Measurements from ENCODE around the gene ENO1. TPM values are rescaled to one million over a fixed set of nuclear protein-coding genes. Genes with fewer than 3 reads are reported as not detected.

ENO1 gene
- total and polyA plus RNA-seq, 9 of the 15 experiments (the other 6 are each of a cell fraction or from before 2014, with no cell fraction given), result 2,249 to 7,472 (median 2,868) TPM

DNA sequence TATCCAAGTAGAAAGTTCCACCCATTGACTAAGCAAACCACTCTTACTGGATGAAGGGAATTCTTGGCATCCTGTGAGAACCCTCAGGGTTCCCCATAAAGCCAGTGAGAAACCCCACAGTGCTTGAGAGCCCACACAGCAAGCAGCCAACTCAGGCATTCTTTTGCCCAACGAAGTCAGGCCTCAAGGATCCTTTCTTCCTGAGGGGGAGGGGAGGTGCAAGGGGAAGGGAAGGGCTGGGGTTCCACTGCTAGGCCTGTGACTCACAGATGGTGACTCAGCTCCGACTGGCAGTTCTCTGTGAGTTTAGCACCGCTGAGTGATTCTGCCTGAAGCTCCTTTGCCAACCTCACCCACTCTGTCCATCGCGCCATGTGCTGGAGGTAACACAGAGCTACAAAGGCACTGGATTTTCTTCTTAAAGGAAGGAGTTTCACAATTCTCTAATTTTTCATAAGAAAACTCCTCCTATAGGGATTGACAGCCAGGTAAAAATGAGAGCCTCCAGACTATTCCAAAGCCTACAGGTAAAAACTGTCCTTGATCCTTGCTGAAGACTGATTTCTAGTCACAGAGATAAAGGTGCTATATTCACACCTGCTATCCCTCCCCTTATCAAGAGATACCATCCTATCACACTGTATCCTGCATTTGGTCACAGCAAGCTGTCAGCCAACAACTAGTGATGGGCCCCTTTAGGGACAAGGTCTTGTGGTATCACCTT, 4.8 kb downstream of the ENO1 start (continued):
- TF ChIP-seq, protein P1, sequence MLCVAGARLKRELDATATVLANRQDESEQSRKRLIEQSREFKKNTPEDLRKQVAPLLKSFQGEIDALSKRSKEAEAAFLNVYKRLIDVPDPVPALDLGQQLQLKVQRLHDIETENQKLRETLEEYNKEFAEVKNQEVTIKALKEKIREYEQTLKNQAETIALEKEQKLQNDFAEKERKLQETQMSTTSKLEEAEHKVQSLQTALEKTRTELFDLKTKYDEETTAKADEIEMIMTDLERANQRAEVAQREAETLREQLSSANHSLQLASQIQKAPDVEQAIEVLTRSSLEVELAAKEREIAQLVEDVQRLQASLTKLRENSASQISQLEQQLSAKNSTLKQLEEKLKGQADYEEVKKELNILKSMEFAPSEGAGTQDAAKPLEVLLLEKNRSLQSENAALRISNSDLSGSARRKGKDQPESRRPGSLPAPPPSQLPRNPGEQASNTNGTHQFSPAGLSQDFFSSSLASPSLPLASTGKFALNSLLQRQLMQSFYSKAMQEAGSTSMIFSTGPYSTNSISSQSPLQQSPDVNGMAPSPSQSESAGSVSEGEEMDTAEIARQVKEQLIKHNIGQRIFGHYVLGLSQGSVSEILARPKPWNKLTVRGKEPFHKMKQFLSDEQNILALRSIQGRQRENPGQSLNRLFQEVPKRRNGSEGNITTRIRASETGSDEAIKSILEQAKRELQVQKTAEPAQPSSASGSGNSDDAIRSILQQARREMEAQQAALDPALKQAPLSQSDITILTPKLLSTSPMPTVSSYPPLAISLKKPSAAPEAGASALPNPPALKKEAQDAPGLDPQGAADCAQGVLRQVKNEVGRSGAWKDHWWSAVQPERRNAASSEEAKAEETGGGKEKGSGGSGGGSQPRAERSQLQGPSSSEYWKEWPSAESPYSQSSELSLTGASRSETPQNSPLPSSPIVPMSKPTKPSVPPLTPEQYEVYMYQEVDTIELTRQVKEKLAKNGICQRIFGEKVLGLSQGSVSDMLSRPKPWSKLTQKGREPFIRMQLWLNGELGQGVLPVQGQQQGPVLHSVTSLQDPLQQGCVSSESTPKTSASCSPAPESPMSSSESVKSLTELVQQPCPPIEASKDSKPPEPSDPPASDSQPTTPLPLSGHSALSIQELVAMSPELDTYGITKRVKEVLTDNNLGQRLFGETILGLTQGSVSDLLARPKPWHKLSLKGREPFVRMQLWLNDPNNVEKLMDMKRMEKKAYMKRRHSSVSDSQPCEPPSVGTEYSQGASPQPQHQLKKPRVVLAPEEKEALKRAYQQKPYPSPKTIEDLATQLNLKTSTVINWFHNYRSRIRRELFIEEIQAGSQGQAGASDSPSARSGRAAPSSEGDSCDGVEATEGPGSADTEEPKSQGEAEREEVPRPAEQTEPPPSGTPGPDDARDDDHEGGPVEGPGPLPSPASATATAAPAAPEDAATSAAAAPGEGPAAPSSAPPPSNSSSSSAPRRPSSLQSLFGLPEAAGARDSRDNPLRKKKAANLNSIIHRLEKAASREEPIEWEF (CRISPR knock-in tag; IDR thresholded peaks at IDR 0.05), result no peak
- TF ChIP-seq SMAD2 (IDR thresholded peaks at IDR 0.05; ENCODE audit: low read depth, low read length) (no peak), FOXM1 (IDR thresholded peaks at IDR 0.05; ENCODE audit: low read depth) (no peak), FOXM1 (CRISPR knock-in tag; IDR thresholded peaks at IDR 0.05; ENCODE audit: low read depth) (no peak), ZNF79 (CRISPR knock-in tag; IDR thresholded peaks at IDR 0.05; ENCODE audit: low read depth) (no peak), ZNF75A (CRISPR knock-in tag; IDR thresholded peaks at IDR 0.05) (no peak), TGIF2 (CRISPR knock-in tag; IDR thresholded peaks at IDR 0.05) (no peak), ZNF717 (CRISPR knock-in tag; IDR thresholded peaks at IDR 0.05) (no peak), HLTF (IDR thresholded peaks at IDR 0.05) (no peak)
- TF ChIP-seq, protein P2, sequence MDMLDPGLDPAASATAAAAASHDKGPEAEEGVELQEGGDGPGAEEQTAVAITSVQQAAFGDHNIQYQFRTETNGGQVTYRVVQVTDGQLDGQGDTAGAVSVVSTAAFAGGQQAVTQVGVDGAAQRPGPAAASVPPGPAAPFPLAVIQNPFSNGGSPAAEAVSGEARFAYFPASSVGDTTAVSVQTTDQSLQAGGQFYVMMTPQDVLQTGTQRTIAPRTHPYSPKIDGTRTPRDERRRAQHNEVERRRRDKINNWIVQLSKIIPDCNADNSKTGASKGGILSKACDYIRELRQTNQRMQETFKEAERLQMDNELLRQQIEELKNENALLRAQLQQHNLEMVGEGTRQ (CRISPR knock-in tag; IDR thresholded peaks at IDR 0.05), result no peak
- TF ChIP-seq, protein P3, sequence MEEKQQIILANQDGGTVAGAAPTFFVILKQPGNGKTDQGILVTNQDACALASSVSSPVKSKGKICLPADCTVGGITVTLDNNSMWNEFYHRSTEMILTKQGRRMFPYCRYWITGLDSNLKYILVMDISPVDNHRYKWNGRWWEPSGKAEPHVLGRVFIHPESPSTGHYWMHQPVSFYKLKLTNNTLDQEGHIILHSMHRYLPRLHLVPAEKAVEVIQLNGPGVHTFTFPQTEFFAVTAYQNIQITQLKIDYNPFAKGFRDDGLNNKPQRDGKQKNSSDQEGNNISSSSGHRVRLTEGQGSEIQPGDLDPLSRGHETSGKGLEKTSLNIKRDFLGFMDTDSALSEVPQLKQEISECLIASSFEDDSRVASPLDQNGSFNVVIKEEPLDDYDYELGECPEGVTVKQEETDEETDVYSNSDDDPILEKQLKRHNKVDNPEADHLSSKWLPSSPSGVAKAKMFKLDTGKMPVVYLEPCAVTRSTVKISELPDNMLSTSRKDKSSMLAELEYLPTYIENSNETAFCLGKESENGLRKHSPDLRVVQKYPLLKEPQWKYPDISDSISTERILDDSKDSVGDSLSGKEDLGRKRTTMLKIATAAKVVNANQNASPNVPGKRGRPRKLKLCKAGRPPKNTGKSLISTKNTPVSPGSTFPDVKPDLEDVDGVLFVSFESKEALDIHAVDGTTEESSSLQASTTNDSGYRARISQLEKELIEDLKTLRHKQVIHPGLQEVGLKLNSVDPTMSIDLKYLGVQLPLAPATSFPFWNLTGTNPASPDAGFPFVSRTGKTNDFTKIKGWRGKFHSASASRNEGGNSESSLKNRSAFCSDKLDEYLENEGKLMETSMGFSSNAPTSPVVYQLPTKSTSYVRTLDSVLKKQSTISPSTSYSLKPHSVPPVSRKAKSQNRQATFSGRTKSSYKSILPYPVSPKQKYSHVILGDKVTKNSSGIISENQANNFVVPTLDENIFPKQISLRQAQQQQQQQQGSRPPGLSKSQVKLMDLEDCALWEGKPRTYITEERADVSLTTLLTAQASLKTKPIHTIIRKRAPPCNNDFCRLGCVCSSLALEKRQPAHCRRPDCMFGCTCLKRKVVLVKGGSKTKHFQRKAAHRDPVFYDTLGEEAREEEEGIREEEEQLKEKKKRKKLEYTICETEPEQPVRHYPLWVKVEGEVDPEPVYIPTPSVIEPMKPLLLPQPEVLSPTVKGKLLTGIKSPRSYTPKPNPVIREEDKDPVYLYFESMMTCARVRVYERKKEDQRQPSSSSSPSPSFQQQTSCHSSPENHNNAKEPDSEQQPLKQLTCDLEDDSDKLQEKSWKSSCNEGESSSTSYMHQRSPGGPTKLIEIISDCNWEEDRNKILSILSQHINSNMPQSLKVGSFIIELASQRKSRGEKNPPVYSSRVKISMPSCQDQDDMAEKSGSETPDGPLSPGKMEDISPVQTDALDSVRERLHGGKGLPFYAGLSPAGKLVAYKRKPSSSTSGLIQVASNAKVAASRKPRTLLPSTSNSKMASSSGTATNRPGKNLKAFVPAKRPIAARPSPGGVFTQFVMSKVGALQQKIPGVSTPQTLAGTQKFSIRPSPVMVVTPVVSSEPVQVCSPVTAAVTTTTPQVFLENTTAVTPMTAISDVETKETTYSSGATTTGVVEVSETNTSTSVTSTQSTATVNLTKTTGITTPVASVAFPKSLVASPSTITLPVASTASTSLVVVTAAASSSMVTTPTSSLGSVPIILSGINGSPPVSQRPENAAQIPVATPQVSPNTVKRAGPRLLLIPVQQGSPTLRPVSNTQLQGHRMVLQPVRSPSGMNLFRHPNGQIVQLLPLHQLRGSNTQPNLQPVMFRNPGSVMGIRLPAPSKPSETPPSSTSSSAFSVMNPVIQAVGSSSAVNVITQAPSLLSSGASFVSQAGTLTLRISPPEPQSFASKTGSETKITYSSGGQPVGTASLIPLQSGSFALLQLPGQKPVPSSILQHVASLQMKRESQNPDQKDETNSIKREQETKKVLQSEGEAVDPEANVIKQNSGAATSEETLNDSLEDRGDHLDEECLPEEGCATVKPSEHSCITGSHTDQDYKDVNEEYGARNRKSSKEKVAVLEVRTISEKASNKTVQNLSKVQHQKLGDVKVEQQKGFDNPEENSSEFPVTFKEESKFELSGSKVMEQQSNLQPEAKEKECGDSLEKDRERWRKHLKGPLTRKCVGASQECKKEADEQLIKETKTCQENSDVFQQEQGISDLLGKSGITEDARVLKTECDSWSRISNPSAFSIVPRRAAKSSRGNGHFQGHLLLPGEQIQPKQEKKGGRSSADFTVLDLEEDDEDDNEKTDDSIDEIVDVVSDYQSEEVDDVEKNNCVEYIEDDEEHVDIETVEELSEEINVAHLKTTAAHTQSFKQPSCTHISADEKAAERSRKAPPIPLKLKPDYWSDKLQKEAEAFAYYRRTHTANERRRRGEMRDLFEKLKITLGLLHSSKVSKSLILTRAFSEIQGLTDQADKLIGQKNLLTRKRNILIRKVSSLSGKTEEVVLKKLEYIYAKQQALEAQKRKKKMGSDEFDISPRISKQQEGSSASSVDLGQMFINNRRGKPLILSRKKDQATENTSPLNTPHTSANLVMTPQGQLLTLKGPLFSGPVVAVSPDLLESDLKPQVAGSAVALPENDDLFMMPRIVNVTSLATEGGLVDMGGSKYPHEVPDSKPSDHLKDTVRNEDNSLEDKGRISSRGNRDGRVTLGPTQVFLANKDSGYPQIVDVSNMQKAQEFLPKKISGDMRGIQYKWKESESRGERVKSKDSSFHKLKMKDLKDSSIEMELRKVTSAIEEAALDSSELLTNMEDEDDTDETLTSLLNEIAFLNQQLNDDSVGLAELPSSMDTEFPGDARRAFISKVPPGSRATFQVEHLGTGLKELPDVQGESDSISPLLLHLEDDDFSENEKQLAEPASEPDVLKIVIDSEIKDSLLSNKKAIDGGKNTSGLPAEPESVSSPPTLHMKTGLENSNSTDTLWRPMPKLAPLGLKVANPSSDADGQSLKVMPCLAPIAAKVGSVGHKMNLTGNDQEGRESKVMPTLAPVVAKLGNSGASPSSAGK (IDR thresholded peaks at IDR 0.05), result no peak
